Nephron (organoid): ENCODE measurements around the gene ZNRF2.

Source experiments
- H3K27ac Mint-ChIP-seq, 3 experiments: 2 replicates each; pipeline ENCODE4 v1.8.0; 2020; ENCODE audit warnings: mixed read lengths in 3 of 3, mild to moderate bottlenecking in 2 of 3, moderate library complexity in 1 of 3
- H3K27me3 Mint-ChIP-seq: 2 replicates; pipeline ENCODE4 v1.8.0; 2021; ENCODE audit warnings: low read depth, mild to moderate bottlenecking, moderate library complexity, mixed read lengths
- H3K36me3 Mint-ChIP-seq: 2 replicates; pipeline ENCODE4 v1.8.0; 2020; ENCODE audit warnings: low read depth, mixed read lengths
- H3K4me1 Mint-ChIP-seq: 2 replicates; pipeline ENCODE4 v1.8.0; 2020; ENCODE audit warnings: mixed read lengths
- H3K4me3 Mint-ChIP-seq, 3 experiments: 2 replicates each; pipeline ENCODE4 v1.8.0; 2020; ENCODE audit warnings: mild to moderate bottlenecking in 3 of 3, mixed read lengths in 3 of 3, moderate library complexity in 2 of 3
- H3K9me3 Mint-ChIP-seq: 2 replicates; pipeline ENCODE4 v1.8.0; 2020; ENCODE audit warnings: mixed read lengths
- TF ChIP-seq, protein P1 (sequence below), 3 experiments: fragments of 200-600 bp; sonication (generic); IDR thresholded peaks; one replicate each; pipeline ENCODE4 v1.5.0; 2021; ENCODE audit warnings: antibody characterized with exemption in 3 of 3; ENCODE audit not compliant: unreplicated experiment in 3 of 3

Gene ZNRF2

GRCh38 chr7:30244340-30244739 lies 40.1 kb upstream of the ZNRF2 start:
- H3K27ac Mint-ChIP-seq = no peak overlapping the region
- no peaks in the 10 kb centered on the region for H3K36me3 Mint-ChIP-seq
- H3K27me3 Mint-ChIP-seq = peaks cover 3% of the 10 kb centered on the region
- peaks cover 28% of the 10 kb centered on the region for H3K4me1 Mint-ChIP-seq
- H3K9me3 Mint-ChIP-seq = peaks cover 7% of the 10 kb centered on the region
- H3K4me3 Mint-ChIP-seq = no peak overlapping the region
- TF ChIP-seq, protein P1, sequence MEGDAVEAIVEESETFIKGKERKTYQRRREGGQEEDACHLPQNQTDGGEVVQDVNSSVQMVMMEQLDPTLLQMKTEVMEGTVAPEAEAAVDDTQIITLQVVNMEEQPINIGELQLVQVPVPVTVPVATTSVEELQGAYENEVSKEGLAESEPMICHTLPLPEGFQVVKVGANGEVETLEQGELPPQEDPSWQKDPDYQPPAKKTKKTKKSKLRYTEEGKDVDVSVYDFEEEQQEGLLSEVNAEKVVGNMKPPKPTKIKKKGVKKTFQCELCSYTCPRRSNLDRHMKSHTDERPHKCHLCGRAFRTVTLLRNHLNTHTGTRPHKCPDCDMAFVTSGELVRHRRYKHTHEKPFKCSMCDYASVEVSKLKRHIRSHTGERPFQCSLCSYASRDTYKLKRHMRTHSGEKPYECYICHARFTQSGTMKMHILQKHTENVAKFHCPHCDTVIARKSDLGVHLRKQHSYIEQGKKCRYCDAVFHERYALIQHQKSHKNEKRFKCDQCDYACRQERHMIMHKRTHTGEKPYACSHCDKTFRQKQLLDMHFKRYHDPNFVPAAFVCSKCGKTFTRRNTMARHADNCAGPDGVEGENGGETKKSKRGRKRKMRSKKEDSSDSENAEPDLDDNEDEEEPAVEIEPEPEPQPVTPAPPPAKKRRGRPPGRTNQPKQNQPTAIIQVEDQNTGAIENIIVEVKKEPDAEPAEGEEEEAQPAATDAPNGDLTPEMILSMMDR (IDR thresholded peaks at IDR 0.05; ENCODE audit: unreplicated experiment in 3 of 3) = no peak

- H3K9me3 Mint-ChIP-seq = peaks cover 4% of the 10 kb centered on the region
- H3K4me1 Mint-ChIP-seq = peaks cover 32% of the 10 kb centered on the region
- TF ChIP-seq, protein P1 (IDR thresholded peaks at IDR 0.05; ENCODE audit: unreplicated experiment in 3 of 3) = no peak
- H3K27me3 Mint-ChIP-seq = peaks cover 3% of the 10 kb centered on the region
- H3K36me3 Mint-ChIP-seq = no peaks in the 10 kb centered on the region
- H3K27ac Mint-ChIP-seq = no peak overlapping the region
- H3K4me3 Mint-ChIP-seq = no peak overlapping the region
Measured at GRCh38 chr7:30245913-30246312, 38.5 kb upstream of the ZNRF2 start.

- TF ChIP-seq, protein P1 (IDR thresholded peaks at IDR 0.05; ENCODE audit: unreplicated experiment in 3 of 3) = no peak
- Mint-ChIP-seq H3K9me3 (peaks cover 4% of the 10 kb centered on the region), H3K27me3 (peaks cover 3% of the 10 kb centered on the region), H3K4me3 (no peak overlapping the region), H3K4me1 (peaks cover 32% of the 10 kb centered on the region), H3K36me3 (no peaks in the 10 kb centered on the region), H3K27ac (no peak overlapping the region)
Measured at GRCh38 chr7:30246392-30246791, 38.0 kb upstream of the ZNRF2 start.

- no peaks in the 10 kb centered on the region for H3K9me3 Mint-ChIP-seq
- TF ChIP-seq, protein P1 (IDR thresholded peaks at IDR 0.05; ENCODE audit: unreplicated experiment in 3 of 3) = no peak
- H3K4me3 Mint-ChIP-seq = peak overlapping the region in 1 of 3 experiments; percentile 47
- peak overlapping the region; percentile 73 to 94 (median 91) for H3K27ac Mint-ChIP-seq
- H3K36me3 Mint-ChIP-seq = no peaks in the 10 kb centered on the region
- peaks cover 3% of the 10 kb centered on the region for H3K27me3 Mint-ChIP-seq
- H3K4me1 Mint-ChIP-seq = peaks cover 32% of the 10 kb centered on the region
Measured at GRCh38 chr7:30247541-30248401, 36.6 kb upstream of the ZNRF2 start.

- no peaks in the 10 kb centered on the region for H3K9me3 Mint-ChIP-seq
- peak overlapping the region in 1 of 3 experiments; percentile 20 for H3K27ac Mint-ChIP-seq
- TF ChIP-seq, protein P1 (IDR thresholded peaks at IDR 0.05; ENCODE audit: unreplicated experiment in 3 of 3) = no peak
Measured at GRCh38 chr7:30249316-30249715, 35.1 kb upstream of the ZNRF2 start.

More at GRCh38 chr7:30249316-30249715, 35.1 kb upstream of the ZNRF2 start:
- Mint-ChIP-seq H3K36me3 (no peaks in the 10 kb centered on the region), H3K4me1 (peaks cover 47% of the 10 kb centered on the region), H3K4me3 (no peak overlapping the region), H3K27me3 (peaks cover under 1% of the 10 kb centered on the region)
